ENCODE results near the gene RAX2. TPM values are rescaled to one million over a fixed set of nuclear protein-coding genes. Genes with fewer than 3 reads are reported as not detected.

The RAX2 gene
- total and polyA plus RNA-seq, 4 donors, result 0.01 TPM; not detected in 3

GRCh38 chr19:3734310-3734600 lies 37.8 kb downstream of the RAX2 start:
- no peaks in the 10 kb centered on the region for H3K27me3 ChIP-seq (ENCODE audit: control insufficient read depth in 3 of 3, insufficient read depth in 3 of 3, low read length in 2 of 3)
- no peak for DNase-seq
- no peak for ATAC-seq (ENCODE audit: insufficient read depth, low FRiP score)
- no peaks in the 10 kb centered on the region for H3K4me1 ChIP-seq (ENCODE audit: control insufficient read depth in 5 of 5, insufficient read depth in 5 of 5, low read length in 5 of 5)
- H3K36me3 ChIP-seq (ENCODE audit: control insufficient read depth in 4 of 4, insufficient read depth in 4 of 4, low read length in 4 of 4), result peaks cover 0 to 5% (median 0%) of the 10 kb centered on the region in 4 donors
- no peak overlapping the region for H3K27ac ChIP-seq (ENCODE audit: low read depth in 1 of 2, low read length in 1 of 2)
- H3K4me3 ChIP-seq, result no peak overlapping the region
- TF ChIP-seq CTCF (IDR thresholded peaks at IDR 0.05; ENCODE audit: control extremely low read depth, extremely low read depth), result no peak
- no peak overlapping the region for H3K9ac ChIP-seq (ENCODE audit: insufficient read depth in 1 of 2, low read length in 2 of 2)
- WGBS, 2 donors, result 93% methylated on average over 12 to 14 of the region's 14 CpGs
- H3K9me3 ChIP-seq (ENCODE audit: control insufficient read depth in 4 of 4, insufficient read depth in 3 of 4, low read length in 3 of 4), result peaks cover 0 to 7% (median 1%) of the 10 kb centered on the region in 4 donors

- ATAC-seq (ENCODE audit: insufficient read depth, low FRiP score) (no peak), DNase-seq (no peak)
- peaks cover 0 to 5% (median 0%) of the 10 kb centered on the region in 4 donors for H3K36me3 ChIP-seq (ENCODE audit: control insufficient read depth in 4 of 4, insufficient read depth in 4 of 4, low read length in 4 of 4)
- no peaks in the 10 kb centered on the region for H3K4me1 ChIP-seq (ENCODE audit: control insufficient read depth in 5 of 5, insufficient read depth in 5 of 5, low read length in 5 of 5)
- H3K4me3 ChIP-seq, result no peak overlapping the region
- WGBS, 2 donors, result 80 to 81% methylated on average over 20 of the region's 20 CpGs
- H3K9ac ChIP-seq (ENCODE audit: insufficient read depth in 1 of 2, low read length in 2 of 2), result no peak overlapping the region
- H3K27me3 ChIP-seq (ENCODE audit: control insufficient read depth in 3 of 3, insufficient read depth in 3 of 3, low read length in 2 of 3), result no peaks in the 10 kb centered on the region
- H3K27ac ChIP-seq (ENCODE audit: low read depth in 1 of 2, low read length in 1 of 2), result no peak overlapping the region
- no peak for TF ChIP-seq CTCF (IDR thresholded peaks at IDR 0.05; ENCODE audit: control extremely low read depth, extremely low read depth)
- H3K9me3 ChIP-seq (ENCODE audit: control insufficient read depth in 4 of 4, insufficient read depth in 3 of 4, low read length in 3 of 4), result peaks cover 0 to 7% (median 1%) of the 10 kb centered on the region in 4 donors
Measured at GRCh38 chr19:3733549-3734309, 38.3 kb downstream of the RAX2 start.

- no peak overlapping the region for H3K27ac ChIP-seq (ENCODE audit: low read depth in 1 of 2, low read length in 1 of 2)
- no peak overlapping the region for H3K4me3 ChIP-seq
- WGBS, 2 donors, result 90 to 97% methylated on average over 1 of the region's 1 CpG
- no peak overlapping the region for H3K9ac ChIP-seq (ENCODE audit: insufficient read depth in 1 of 2, low read length in 2 of 2)
- H3K4me1 ChIP-seq (ENCODE audit: control insufficient read depth in 5 of 5, insufficient read depth in 5 of 5, low read length in 5 of 5), result no peaks in the 10 kb centered on the region
- DNase-seq (no peak), ATAC-seq (ENCODE audit: insufficient read depth, low FRiP score) (no peak)
- TF ChIP-seq CTCF (IDR thresholded peaks at IDR 0.05; ENCODE audit: control extremely low read depth, extremely low read depth), result no peak
- peaks cover 0 to 5% (median 0%) of the 10 kb centered on the region in 4 donors for H3K36me3 ChIP-seq (ENCODE audit: control insufficient read depth in 4 of 4, insufficient read depth in 4 of 4, low read length in 4 of 4)
- no peaks in the 10 kb centered on the region for H3K27me3 ChIP-seq (ENCODE audit: control insufficient read depth in 3 of 3, insufficient read depth in 3 of 3, low read length in 2 of 3)
- H3K9me3 ChIP-seq (ENCODE audit: control insufficient read depth in 4 of 4, insufficient read depth in 3 of 4, low read length in 3 of 4), result peaks cover 0 to 3% (median 1%) of the 10 kb centered on the region in 4 donors
Measured at GRCh38 chr19:3732108-3732507, 39.9 kb downstream of the RAX2 start.

Measured in lung (tissue), 12 donors.